Right renal cortex interstitium (tissue), 3 donors: Measurements from ENCODE around the gene TSPAN15. TPM values are rescaled to one million over a fixed set of nuclear protein-coding genes. Genes with fewer than 3 reads are reported as not detected.
A peak's percentile ranks its signal among the peaks of the same experiment; 100 is the strongest.

Experiments
- DNase-seq, 3 donors: peaks; one replicate each; pipeline ENCODE4 v3.0.0-alpha.2; 2013; ENCODE audit warnings: low read depth in 3 of 3, low spot score in 2 of 3
- polyA plus RNA-seq, 3 donors: library from polyadenylated mRNA; unstranded; fragments of 120-200 nt; gene quantifications; one replicate each; pipeline ENCODE4 v1.2.1, GENCODE V29; 2013; ENCODE audit not compliant: insufficient read length in 3 of 3

Gene TSPAN15
- polyA plus RNA-seq, 3 donors = 56.1 to 82.3 (median 67.5) TPM

GRCh38 chr10:69498711-69499471, 47.6 kb downstream of the TSPAN15 start:
- DNase-seq = no peak

GRCh38 chr10:69499726-69500689, 48.7 kb downstream of the TSPAN15 start:
- DNase-seq = no peak

- DNase-seq = no peak
These were observed 49.7 kb downstream of the TSPAN15 start for GRCh38 chr10:69500864-69501468.

GRCh38 chr10:69501657-69502056, 50.4 kb downstream of the TSPAN15 start:
- DNase-seq = no peak

GRCh38 chr10:69502589-69502988, 51.3 kb downstream of the TSPAN15 start:
- no peak for DNase-seq

GRCh38 chr10:69503001-69503895, 52.0 kb downstream of the TSPAN15 start:
- DNase-seq = no peak

GRCh38 chr10:69503896-69504265, 52.6 kb downstream of the TSPAN15 start:
- DNase-seq = no peak

- DNase-seq = no peak
These were observed 53.4 kb downstream of the TSPAN15 start for GRCh38 chr10:69504576-69505250.

- DNase-seq = no peak
These were observed 54.5 kb downstream of the TSPAN15 start for GRCh38 chr10:69505636-69506318.

GRCh38 chr10:69506487-69506833, 55.2 kb downstream of the TSPAN15 start:
- DNase-seq = no peak

GRCh38 chr10:69506834-69507713, 55.8 kb downstream of the TSPAN15 start:
- no peak for DNase-seq

- no peak for DNase-seq
These were observed 57.6 kb downstream of the TSPAN15 start for GRCh38 chr10:69508738-69509340.

- DNase-seq = no peak
These were observed 61.6 kb downstream of the TSPAN15 start for GRCh38 chr10:69512901-69513300.

GRCh38 chr10:69513617-69514016, 62.4 kb downstream of the TSPAN15 start:
- DNase-seq = no peak

GRCh38 chr10:69515699-69516259, 64.5 kb downstream of the TSPAN15 start:
- peak in 1 of 3 donors; percentile 40 for DNase-seq

GRCh38 chr10:69516316-69516715, 65.1 kb downstream of the TSPAN15 start:
- no peak for DNase-seq

GRCh38 chr10:69516796-69517195, 65.5 kb downstream of the TSPAN15 start:
- DNase-seq = no peak
